K562 (cell line): ENCODE results near the gene ETV2. TPM values are rescaled to one million over a fixed set of nuclear protein-coding genes. Genes with fewer than 3 reads are reported as not detected.

Experiments
- ATAC-seq: fragments of 200-7000 bp; cut with Tn5 transposase; 3 replicates; pipeline ENCODE4 v1.9.1; 2020; ENCODE audit warnings: moderate library complexity
- BruUV-seq: library from RNA; stranded (reverse); fragments of 400-500 nt; replicated peaks from 2 replicates; lab custom pipeline; 2021; lab: Mats Ljungman, UMichigan
- CTCF ChIA-PET: fragments of 300-600 bp; formaldehyde crosslinking; extraction: SDS; loops from one replicate; lab custom pipeline; 2021; ENCODE audit warnings: low intra/inter-chr PET ratio; lab: Yijun Ruan, JAX
- POLR2A ChIA-PET: fragments of 300-600, 350-650 bp; sonication (Branson Sonifier 250); formaldehyde crosslinking; extraction: SDS; loops from one replicate; lab custom pipeline; 2021; ENCODE audit warnings: antibody characterized with exemption, inconsistent platforms; lab: Yijun Ruan, JAX
- DNase-seq, 4 experiments: peaks; one replicate each; pipeline versions ENCODE4 v3.0.0 to v3.0.0-alpha.2; 2011 to 2018; ENCODE audit warnings: low spot score in 3 of 4, mixed read lengths in 3 of 4; ENCODE audit errors: extremely low read depth in 1 of 4
- FAIRE-seq: peaks from 2 replicates; lab custom pipeline; 2011; peaks lifted over from hg19 to GRCh38; lab: Jason Lieb, UNC
- H2AFZ ChIP-seq: 2 replicates; pipeline ENCODE4 v1.6.0; 2011; ENCODE audit warnings: low read depth, low read length, control low read depth, inconsistent platforms
- H3K27ac ChIP-seq: fragments of 200-600 bp; 3 replicates; pipeline ENCODE4 v1.8.0; 2011; ENCODE audit warnings: low read depth, mild to moderate bottlenecking, control low read depth, inconsistent platforms, low read length, moderate library complexity, mixed read lengths; ENCODE audit errors: extremely low read depth
- H3K27me3 ChIP-seq, 2 experiments: fragments of 300-600 bp in 1 of 2; 2 replicates in 1 of 2; 3 replicates in 1 of 2; pipeline versions ENCODE4 v1.6.0 to v1.8.0; 2011; ENCODE audit warnings: inconsistent platforms in 2 of 2, low read length in 2 of 2, mild to moderate bottlenecking in 1 of 2, mixed read lengths in 1 of 2, moderate library complexity in 1 of 2; ENCODE audit not compliant: control insufficient read depth in 2 of 2, insufficient read depth in 2 of 2
- H3K36me3 ChIP-seq: fragments of 300-600 bp; 3 replicates; pipeline ENCODE4 v1.8.0; 2011; ENCODE audit warnings: mild to moderate bottlenecking, low read length, inconsistent platforms; ENCODE audit not compliant: control insufficient read depth, insufficient read depth
- H3K4me1 ChIP-seq, 2 experiments: fragments of 200-600 bp in 1 of 2; replicated peaks in 1 of 2; 2 replicates in 1 of 2; 3 replicates in 1 of 2; pipeline versions ENCODE4 v1.5.1 to v1.8.0; 2011; ENCODE audit warnings: inconsistent platforms in 2 of 2, low read length in 2 of 2, mild to moderate bottlenecking in 1 of 2, mixed read lengths in 1 of 2, moderate library complexity in 1 of 2; ENCODE audit not compliant: control insufficient read depth in 2 of 2, insufficient read depth in 2 of 2
- H3K4me2 ChIP-seq: 2 replicates; pipeline ENCODE4 v1.6.1; 2011; ENCODE audit warnings: low read length, control low read depth, inconsistent platforms, mixed read lengths; ENCODE audit not compliant: insufficient read depth
- H3K4me3 ChIP-seq: fragments of 200-600 bp; sonication (generic), shearing (Covaris generic); 2 replicates; pipeline ENCODE4 v1.5.1; 2016; ENCODE audit warnings: control low read depth, inconsistent platforms
- H3K79me2 ChIP-seq: fragments of 200-600 bp; 3 replicates; pipeline ENCODE4 v1.8.0; 2011; ENCODE audit warnings: low read length, inconsistent platforms; ENCODE audit not compliant: control insufficient read depth, insufficient read depth
- H3K9ac ChIP-seq, 2 experiments: 2 replicates each; pipeline versions ENCODE4 v1.6.0 to v1.6.1; 2011; ENCODE audit warnings: low read depth in 2 of 2, low read length in 2 of 2, control low read depth in 1 of 2, inconsistent platforms in 1 of 2, mild to moderate bottlenecking in 1 of 2, mixed read lengths in 1 of 2; ENCODE audit not compliant: insufficient read depth in 1 of 2
- H3K9me1 ChIP-seq: one replicate; pipeline ENCODE4 v1.6.0; 2011; ENCODE audit warnings: inconsistent platforms, mild to moderate bottlenecking, low read length, moderate library complexity; ENCODE audit not compliant: control insufficient read depth, insufficient read depth
- H3K9me3 ChIP-seq: replicated peaks from 2 replicates; pipeline ENCODE4 v1.5.1; 2011; ENCODE audit warnings: low read depth, low read length, inconsistent platforms; ENCODE audit not compliant: control insufficient read depth, insufficient read depth
- H4K20me1 ChIP-seq: replicated peaks from 2 replicates; pipeline ENCODE4 v1.6.1; 2011; ENCODE audit warnings: low read length, inconsistent platforms, mixed read lengths; ENCODE audit not compliant: control insufficient read depth, insufficient read depth
- BCOR ChIP-seq: fragments of 450-650 bp; IDR thresholded peaks from 2 replicates; pipeline ENCODE4 v1.6.1; 2016
- CBFB ChIP-seq: sonication (generic); formaldehyde crosslinking; IDR thresholded peaks from 2 replicates; pipeline ENCODE4 v1.4.0; 2020; ENCODE audit warnings: mild to moderate bottlenecking, missing genetic modification reagents
- HDAC2 ChIP-seq: fragments of 450-650 bp; IDR thresholded peaks from 2 replicates; pipeline ENCODE4 v1.6.1; 2016; ENCODE audit warnings: mild to moderate bottlenecking
- KDM1A ChIP-seq, 2 experiments: fragments of 450-650 bp; IDR thresholded peaks; 2 replicates each; pipeline ENCODE4 v1.6.1; 2016; ENCODE audit warnings: mild to moderate bottlenecking in 2 of 2
- NCOA2 ChIP-seq, 2 experiments: fragments of 450-650 bp; IDR thresholded peaks; 2 replicates each; pipeline ENCODE4 v1.6.1; 2018; ENCODE audit warnings: mild to moderate bottlenecking in 2 of 2, moderate library complexity in 1 of 2; ENCODE audit not compliant: partially characterized antibody in 2 of 2
- PHB ChIP-seq: fragments of 250-450 bp; sonication (Bioruptor Pico); IDR thresholded peaks from 2 replicates; pipeline ENCODE4 v1.5.0; 2021
- PRMT5 ChIP-seq: sonication (generic); formaldehyde crosslinking; IDR thresholded peaks from 2 replicates; pipeline ENCODE4 v1.5.0; 2020; ENCODE audit warnings: missing genetic modification reagents
- PTBP1 ChIP-seq: fragments of 200-400 bp; formaldehyde crosslinking; IDR thresholded peaks from 2 replicates; pipeline ENCODE4 v1.6.1; 2017; ENCODE audit warnings: low read depth, low read length
- RBM25 ChIP-seq: fragments of 200-400 bp; formaldehyde crosslinking; IDR thresholded peaks from 2 replicates; pipeline ENCODE4 v1.6.1; 2018; ENCODE audit warnings: low read length, low read depth, moderate library complexity; ENCODE audit not compliant: severe bottlenecking
- SMARCA5 ChIP-seq: fragments of 450-650 bp; IDR thresholded peaks from 2 replicates; pipeline ENCODE4 v1.6.1; 2016
- ZNF121 ChIP-seq: sonication (generic); formaldehyde crosslinking; conservative IDR thresholded peaks from 2 replicates; pipeline ENCODE4 v1.8.0; 2022; ENCODE audit warnings: missing genetic modification reagents
- ZNF586 ChIP-seq: fragments of 450-650 bp; formaldehyde crosslinking; conservative IDR thresholded peaks from 2 replicates; pipeline ENCODE4 v1.4.0; 2020; ENCODE audit warnings: mild to moderate bottlenecking, moderate library complexity
- WGBS: fragments of 100-300 bp; shearing (Covaris generic); methylation state at CpG from one replicate; pipeline ENCODE4 v1.1.6; 2016; ENCODE audit warnings: low coverage, mixed read lengths; ENCODE audit not compliant: insufficient coverage; ENCODE audit errors: missing lambda C conversion rate; 5-methylcytosine and 5-hydroxymethylcytosine counted together
- in situ Hi-C: fragments of 300-500 bp; cut with MboI; formaldehyde crosslinking; loops from 4 replicates; pipeline ENCODE4 v1.15.0; 2018; ENCODE audit warnings: inconsistent platforms, mixed read lengths
- intact Hi-C: fragments of 100-400 bp; cut with micrococcal nuclease; formaldehyde crosslinking; loops from 2 replicates; pipeline ENCODE4 v1.14.2; 2022
- polyA plus RNA-seq, 8 experiments: library from polyadenylated mRNA; depleted of rRNA in 4 of 8; stranded (reverse) in 5 of 8; unstranded in 3 of 8; fragments of >200 nt; fragmentation: Nextera tagmentation in 2 of 8; fragmentation: Illumina TruSeq in 1 of 8; extraction: Ambion mirVana in 2 of 8; extraction: Trizol in 1 of 8; gene quantifications; 2 replicates each; pipeline versions ENCODE4 v1.2.1 to v1.2.3, GENCODE V29; 2011 to 2014; ENCODE audit warnings: inconsistent platforms in 1 of 8, missing spikeins in 1 of 8
- total RNA-seq, 7 experiments: library from RNA; depleted of rRNA in 6 of 7; stranded (reverse); fragments of >200 nt in 6 of 7; fragmentation: Illumina TruSeq in 2 of 7; extraction: Trizol in 2 of 7; gene quantifications; 2 replicates each; pipeline versions ENCODE4 v1.2.1 to v1.2.3, GENCODE V29; 2011 to 2021; ENCODE audit warnings: low replicate concordance in 1 of 7
- TF ChIP-seq, protein P1 (sequence below): fragments of 250-450 bp; sonication (Bioruptor Pico); IDR thresholded peaks from 2 replicates; pipeline ENCODE4 v1.4.0; 2020; ENCODE audit warnings: mild to moderate bottlenecking, moderate library complexity, borderline replicate concordance

The ETV2 gene
- total and polyA plus RNA-seq, 9 of the 15 experiments (the other 6 are each of a cell fraction or from before 2014, with no cell fraction given), result 0.11 to 3.7 (median 0.55) TPM

DNA sequence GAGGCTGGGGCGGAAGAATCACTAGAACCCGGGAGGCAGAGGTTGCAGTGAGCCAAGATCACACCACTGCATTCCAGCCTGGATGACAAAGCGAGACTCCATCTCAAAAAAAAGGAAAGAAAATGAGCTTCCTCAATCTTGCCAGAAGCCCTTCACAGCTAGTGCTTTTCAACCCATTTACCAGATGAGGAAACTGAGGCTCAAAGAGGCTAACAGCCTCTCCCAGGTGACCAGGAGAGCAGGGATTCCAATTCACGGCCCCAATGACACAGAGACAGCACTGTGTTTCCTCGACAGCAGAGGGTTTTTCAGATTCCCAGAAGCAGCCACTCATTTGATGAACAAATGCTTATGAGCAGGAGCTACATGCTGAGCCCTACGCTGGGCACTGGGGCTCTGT lies 28.0 kb downstream of the ETV2 start:
- Histone ChIP-seq H4K20me1 (no peaks in the 10 kb centered on the region), H3K9me1 (no peaks in the 10 kb centered on the region), H3K79me2 (no peaks in the 10 kb centered on the region), H3K4me3 (no peak overlapping the region), H3K9ac (no peak overlapping the region), H3K4me1 (peaks cover 10 to 29% of the 10 kb centered on the region in 2 experiments; a peak in 4 of 5 replicates), H3K36me3 (no peaks in the 10 kb centered on the region), H2AFZ (no peak overlapping the region), H3K27me3 (peaks cover 16 to 29% of the 10 kb centered on the region in 2 experiments; a peak in 4 of 5 replicates), H3K27ac (no peak overlapping the region), H3K9me3 (no peaks in the 10 kb centered on the region), H3K4me2 (no peak overlapping the region)
- TF ChIP-seq PHB (CRISPR knock-in tag) (no peak), ZNF121 (0 out of 2 replicates have a peak, but pooled peaks have one; percentile 7), RBM25 (peak; percentile 93), KDM1A (IDR thresholded peaks at IDR 0.05) (peak; percentile 35 to 73; a peak in 2 of 4 replicates), BCOR (peak; percentile 83), PRMT5 (no peak), NCOA2 (IDR thresholded peaks at IDR 0.05; ENCODE audit: partially characterized antibody in 2 of 2) (no peak), ZNF586 (CRISPR knock-in tag) (no peak), SMARCA5 (peak; percentile 72), CBFB (CRISPR knock-in tag) (no peak), PTBP1 (0 out of 2 replicates have a peak, but pooled peaks have one; percentile 35), HDAC2 (0 out of 2 replicates have a peak, but pooled peaks have one; percentile 22)
- TF ChIP-seq, protein P1, sequence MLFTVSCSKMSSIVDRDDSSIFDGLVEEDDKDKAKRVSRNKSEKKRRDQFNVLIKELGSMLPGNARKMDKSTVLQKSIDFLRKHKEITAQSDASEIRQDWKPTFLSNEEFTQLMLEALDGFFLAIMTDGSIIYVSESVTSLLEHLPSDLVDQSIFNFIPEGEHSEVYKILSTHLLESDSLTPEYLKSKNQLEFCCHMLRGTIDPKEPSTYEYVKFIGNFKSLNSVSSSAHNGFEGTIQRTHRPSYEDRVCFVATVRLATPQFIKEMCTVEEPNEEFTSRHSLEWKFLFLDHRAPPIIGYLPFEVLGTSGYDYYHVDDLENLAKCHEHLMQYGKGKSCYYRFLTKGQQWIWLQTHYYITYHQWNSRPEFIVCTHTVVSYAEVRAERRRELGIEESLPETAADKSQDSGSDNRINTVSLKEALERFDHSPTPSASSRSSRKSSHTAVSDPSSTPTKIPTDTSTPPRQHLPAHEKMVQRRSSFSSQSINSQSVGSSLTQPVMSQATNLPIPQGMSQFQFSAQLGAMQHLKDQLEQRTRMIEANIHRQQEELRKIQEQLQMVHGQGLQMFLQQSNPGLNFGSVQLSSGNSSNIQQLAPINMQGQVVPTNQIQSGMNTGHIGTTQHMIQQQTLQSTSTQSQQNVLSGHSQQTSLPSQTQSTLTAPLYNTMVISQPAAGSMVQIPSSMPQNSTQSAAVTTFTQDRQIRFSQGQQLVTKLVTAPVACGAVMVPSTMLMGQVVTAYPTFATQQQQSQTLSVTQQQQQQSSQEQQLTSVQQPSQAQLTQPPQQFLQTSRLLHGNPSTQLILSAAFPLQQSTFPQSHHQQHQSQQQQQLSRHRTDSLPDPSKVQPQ (CRISPR knock-in tag), result no peak
- no TSS peak for BruUV-seq
- 4% methylated on average over 6 of the region's 6 CpGs for WGBS
- intact Hi-C loops, result no loop called here
- ChIA-PET POLR2A (interaction anchor here (0.9 to 1.5 kb wide), 4 partner anchors 9 to 114 kb away, joined by 3 to 8 read pairs (median 4); no protein-coding TSS in a partner anchor), CTCF (no interaction called here)
- in situ Hi-C loops, result no loop called here
- FAIRE-seq, result no peak
- ATAC-seq, result no peak
- no peak for DNase-seq
